ENCODE data around the gene GTF2H3.
A peak's percentile ranks its signal among the peaks of the same experiment; 100 is the strongest.

GTF2H3 gene

GRCh38 chr12:123633379-123634141, at the start of gene GTF2H3, which contains the start of gene EIF2B1:
Gene GTF2H3, plus strand, starts transcription at chr12:123633829. Its CDS starts 31 bp downstream, at chr12:123633860.
Gene EIF2B1, minus strand, starts transcription at chr12:123633686. Its CDS starts 129 bp downstream, at chr12:123633557.
- Histone ChIP-seq H3K36me3 (peaks cover 34 to 51% (median 43%) of the 10 kb centered on the region in 11 experiments), H3K27ac (peak within 1 kb of the TSS; percentile 61 to 91 (median 84)), H3K9ac (peak within 1 kb of the TSS; percentile 85 to 96 (median 90)), H3K4me1 (peaks cover 14 to 28% (median 20%) of the 10 kb centered on the region in 10 experiments), H3K27me3 (no peaks in the 10 kb centered on the region), H3K9me3 (replicated peaks in 1 of 11) (no peaks in the 10 kb centered on the region), H3K4me3 (peak within 1 kb of the TSS; percentile 79 to 94 (median 85)), H4K20me1 (peaks cover 0 to 14% (median 0%) of the 10 kb centered on the region in 11 experiments; a peak in 3 of 22 replicates), H3K4me2 (peak within 1 kb of the TSS; percentile 83 to 99 (median 93))
- no peak for TF ChIP-seq Cebpa-rat (IDR thresholded peaks at IDR 0.05)

GRCh38 chr12:123591702-123592481, 41.7 kb upstream of the GTF2H3 start:
- peaks cover 71 to 100% (median 98%) of the 10 kb centered on the region in 11 experiments; a peak in 21 of 22 replicates for H4K20me1 ChIP-seq
- peaks cover 6 to 24% (median 15%) of the 10 kb centered on the region in 10 experiments; a peak in 17 of 20 replicates for H3K4me1 ChIP-seq
- H3K36me3 ChIP-seq = peaks cover 99 to 100% (median 100%) of the 10 kb centered on the region in 11 experiments
- TF ChIP-seq Cebpa-rat (IDR thresholded peaks at IDR 0.05) = no peak
- H3K9ac ChIP-seq = peak overlapping the region in 5 of 11 experiments; percentile 11 to 53 (median 33); a peak in 6 of 22 replicates
- no peak overlapping the region for H3K27ac ChIP-seq
- H3K4me3 ChIP-seq = no peak overlapping the region
- no peak overlapping the region for H3K4me2 ChIP-seq
- no peaks in the 10 kb centered on the region for H3K27me3 ChIP-seq
- H3K9me3 ChIP-seq (replicated peaks in 1 of 11) = no peaks in the 10 kb centered on the region

GRCh38 chr12:123595729-123596128, 37.9 kb upstream of the GTF2H3 start:
- no peak overlapping the region for H3K4me2 ChIP-seq
- peaks cover 83 to 97% (median 85%) of the 10 kb centered on the region in 11 experiments for H3K36me3 ChIP-seq
- no peak overlapping the region for H3K9ac ChIP-seq
- no peak overlapping the region for H3K27ac ChIP-seq
- peaks cover 44 to 71% (median 64%) of the 10 kb centered on the region in 11 experiments; a peak in 21 of 22 replicates for H4K20me1 ChIP-seq
- no peak overlapping the region for H3K4me3 ChIP-seq
- TF ChIP-seq Cebpa-rat (IDR thresholded peaks at IDR 0.05) = no peak
- H3K9me3 ChIP-seq (replicated peaks in 1 of 11) = no peaks in the 10 kb centered on the region
- H3K4me1 ChIP-seq = peaks cover 3 to 7% (median 5%) of the 10 kb centered on the region in 10 experiments; a peak in 17 of 20 replicates
- H3K27me3 ChIP-seq = no peaks in the 10 kb centered on the region

- TF ChIP-seq Cebpa-rat (IDR thresholded peaks at IDR 0.05) = no peak
Observed at GRCh38 chr12:123597100-123597499, 36.5 kb upstream of the GTF2H3 start.

GRCh38 chr12:123598522-123598921, 35.1 kb upstream of the GTF2H3 start:
- Histone ChIP-seq H4K20me1 (peaks cover 26 to 52% (median 38%) of the 10 kb centered on the region in 11 experiments; a peak in 20 of 22 replicates), H3K4me1 (peaks cover 18 to 20% (median 19%) of the 10 kb centered on the region in 10 experiments), H3K36me3 (peaks cover 55 to 69% (median 59%) of the 10 kb centered on the region in 11 experiments), H3K9ac (0 out of 22 replicates have a peak overlapping the region, but pooled peaks of 1 of the 11 experiments have one; percentile 22), H3K4me3 (no peak overlapping the region), H3K9me3 (replicated peaks in 1 of 11) (no peaks in the 10 kb centered on the region), H3K27me3 (no peaks in the 10 kb centered on the region), H3K4me2 (no peak overlapping the region), H3K27ac (no peak overlapping the region)
- no peak for TF ChIP-seq Cebpa-rat (IDR thresholded peaks at IDR 0.05)

More at GRCh38 chr12:123597100-123597499, 36.5 kb upstream of the GTF2H3 start:
- no peak overlapping the region for H3K4me2 ChIP-seq
- H3K27me3 ChIP-seq = no peaks in the 10 kb centered on the region
- no peak overlapping the region for H3K4me3 ChIP-seq
- H3K4me1 ChIP-seq = peaks cover 9 to 11% (median 10%) of the 10 kb centered on the region in 10 experiments; a peak in 18 of 20 replicates
- H4K20me1 ChIP-seq = peaks cover 34 to 58% (median 50%) of the 10 kb centered on the region in 11 experiments; a peak in 21 of 22 replicates
- no peaks in the 10 kb centered on the region for H3K9me3 ChIP-seq (replicated peaks in 1 of 11)
- peaks cover 69 to 84% (median 71%) of the 10 kb centered on the region in 11 experiments for H3K36me3 ChIP-seq
- peak overlapping the region in 2 of 11 experiments; percentile 2 to 13; a peak in 2 of 22 replicates for H3K9ac ChIP-seq
- no peak overlapping the region for H3K27ac ChIP-seq

DNA sequence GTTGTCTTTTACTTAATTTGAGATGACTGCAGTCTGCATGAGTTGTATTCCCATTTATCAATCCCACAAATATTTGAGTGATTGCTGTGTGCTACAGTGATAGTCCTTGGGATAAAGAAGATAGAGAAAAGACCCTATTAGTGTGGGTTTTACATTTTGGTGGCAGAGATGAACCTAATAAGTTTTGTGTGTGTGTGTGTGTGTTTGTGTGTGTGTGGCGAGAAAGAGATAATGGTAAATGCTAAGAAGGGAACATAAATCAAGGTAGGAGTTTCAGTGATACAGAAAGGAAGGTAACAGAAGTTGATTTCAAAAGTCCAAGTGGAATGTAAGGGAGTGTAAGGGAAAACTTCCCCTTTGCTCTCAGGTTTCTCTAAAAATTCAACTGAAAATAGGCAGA, 34.3 kb upstream of the GTF2H3 start:
- Histone ChIP-seq H4K20me1 (peaks cover 22 to 52% (median 35%) of the 10 kb centered on the region in 11 experiments; a peak in 20 of 22 replicates), H3K36me3 (peaks cover 53 to 69% (median 59%) of the 10 kb centered on the region in 11 experiments), H3K9me3 (replicated peaks in 1 of 11) (no peaks in the 10 kb centered on the region), H3K27ac (no peak overlapping the region), H3K4me3 (no peak overlapping the region), H3K4me1 (peaks cover 23 to 28% (median 25%) of the 10 kb centered on the region in 10 experiments), H3K9ac (no peak overlapping the region), H3K4me2 (no peak overlapping the region), H3K27me3 (no peaks in the 10 kb centered on the region)
- TF ChIP-seq Cebpa-rat (IDR thresholded peaks at IDR 0.05) = no peak

GRCh38 chr12:123599721-123600120, 33.9 kb upstream of the GTF2H3 start:
- H3K27ac ChIP-seq = no peak overlapping the region
- H4K20me1 ChIP-seq = peaks cover 19 to 52% (median 35%) of the 10 kb centered on the region in 11 experiments; a peak in 20 of 22 replicates
- no peak overlapping the region; a peak in 1 of 22 replicates for H3K9ac ChIP-seq
- H3K36me3 ChIP-seq = peaks cover 53 to 68% (median 59%) of the 10 kb centered on the region in 11 experiments
- no peak overlapping the region for H3K4me3 ChIP-seq
- H3K4me1 ChIP-seq = peaks cover 23 to 29% (median 26%) of the 10 kb centered on the region in 10 experiments
- no peaks in the 10 kb centered on the region for H3K9me3 ChIP-seq (replicated peaks in 1 of 11)
- no peak overlapping the region for H3K4me2 ChIP-seq
- H3K27me3 ChIP-seq = no peaks in the 10 kb centered on the region
- no peak for TF ChIP-seq Cebpa-rat (IDR thresholded peaks at IDR 0.05)

DNA sequence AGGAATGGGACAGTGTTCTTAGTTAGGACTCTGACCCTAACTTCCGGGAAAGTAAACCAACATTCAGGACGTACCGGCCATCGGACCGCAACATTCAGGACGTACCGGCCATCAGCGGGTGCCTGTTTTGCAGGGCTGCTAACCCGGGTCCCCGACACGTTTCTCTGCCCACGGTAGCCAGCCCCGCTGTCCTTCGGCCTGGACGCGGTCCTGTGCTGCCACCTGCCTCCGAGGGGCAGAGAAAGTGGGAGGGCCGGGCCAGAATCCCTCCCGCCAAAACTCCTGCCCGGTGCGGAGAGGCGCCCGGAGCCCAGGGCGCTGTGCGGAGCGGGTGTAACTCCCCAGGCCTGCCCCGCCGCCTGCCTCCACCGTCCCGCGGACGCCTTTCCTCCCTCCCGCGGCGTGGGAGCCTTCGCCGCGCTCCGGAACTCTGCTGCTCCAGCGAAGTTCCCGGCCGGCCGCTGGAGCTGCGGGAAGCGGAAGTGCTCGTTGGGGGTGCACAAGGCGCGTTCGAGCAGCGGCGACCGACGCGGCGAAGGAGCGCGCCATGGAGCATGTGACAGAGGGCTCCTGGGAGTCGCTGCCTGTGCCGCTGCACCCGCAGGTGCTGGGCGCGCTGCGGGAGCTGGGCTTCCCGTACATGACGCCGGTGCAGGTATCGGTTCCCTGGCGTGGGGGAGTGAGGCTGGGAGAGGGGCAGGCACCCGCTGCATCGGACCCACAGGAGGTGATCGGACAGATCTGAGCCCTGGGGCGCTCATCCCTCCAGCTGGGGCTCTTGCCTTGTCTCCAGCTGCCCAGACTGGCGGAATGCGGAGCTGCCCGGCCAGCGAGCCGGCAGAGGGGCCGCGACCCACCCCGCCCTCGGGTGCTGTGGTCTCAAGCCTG, 31.8 kb upstream of the GTF2H3 start, which contains the start of gene DDX55:
DDX55 (plus strand) TSS at position 498 of the 888 bp plus-strand sequence; CDS start at position 548, 50 bp downstream.
- H3K27ac ChIP-seq = peak within 1 kb of the TSS; percentile 82 to 96 (median 92)
- no peak for TF ChIP-seq Cebpa-rat (IDR thresholded peaks at IDR 0.05)
- H3K4me3 ChIP-seq = peak within 1 kb of the TSS; percentile 81 to 100 (median 97)

More for the DNA sequence above, 31.8 kb upstream of the GTF2H3 start, which contains the start of gene DDX55:
- Histone ChIP-seq H4K20me1 (peaks cover 7 to 52% (median 38%) of the 10 kb centered on the region in 11 experiments; a peak in 20 of 22 replicates), H3K27me3 (no peaks in the 10 kb centered on the region), H3K4me1 (peaks cover 23 to 29% (median 26%) of the 10 kb centered on the region in 10 experiments), H3K4me2 (peak within 1 kb of the TSS; percentile 88 to 100 (median 95)), H3K9me3 (replicated peaks in 1 of 11) (no peaks in the 10 kb centered on the region), H3K9ac (peak within 1 kb of the TSS; percentile 90 to 96 (median 93)), H3K36me3 (peaks cover 53 to 68% (median 59%) of the 10 kb centered on the region in 11 experiments)

Measured in BLaER1 treated with 17β-estradiol and CSF1 and Interleukin-3, amounts not matched to agents 10 nM and 100 nM (cell line).